DOHH2 (cell line): ENCODE results near the gene SMIM22.

ENCODE experiments used
- H3F3A ChIP-seq: fragments of 200-600 bp; sonication (generic), shearing (Covaris generic); 2 replicates; pipeline ENCODE4 v1.6.0; 2016; ENCODE audit warnings: antibody characterized with exemption, mild to moderate bottlenecking; ENCODE audit not compliant: control insufficient read depth, insufficient read depth
- H3K27ac ChIP-seq: fragments of 200-600 bp; sonication (generic); 2 replicates; pipeline ENCODE4 v1.5.1; 2014; ENCODE audit warnings: low read depth, mild to moderate bottlenecking, low read length, moderate library complexity
- H3K27me3 ChIP-seq: fragments of 200-600 bp; sonication (generic); 2 replicates; pipeline ENCODE4 v1.6.1; 2014; ENCODE audit warnings: mild to moderate bottlenecking, low read length, mixed read lengths; ENCODE audit not compliant: control insufficient read depth
- H3K36me3 ChIP-seq: fragments of 200-600 bp; sonication (generic); 2 replicates; pipeline ENCODE4 v1.6.1; 2014; ENCODE audit warnings: mild to moderate bottlenecking, low read length, moderate library complexity, mixed read lengths; ENCODE audit not compliant: control insufficient read depth
- H3K4me1 ChIP-seq: fragments of 200-600 bp; sonication (generic); 2 replicates; pipeline ENCODE4 v1.6.1; 2014; ENCODE audit warnings: mild to moderate bottlenecking, low read length, mixed read lengths; ENCODE audit not compliant: control insufficient read depth
- H3K4me2 ChIP-seq: fragments of 200-600 bp; sonication (generic); 2 replicates; pipeline ENCODE4 v1.6.0; 2014; ENCODE audit warnings: mild to moderate bottlenecking, low read length, moderate library complexity
- H3K4me3 ChIP-seq: fragments of 200-600 bp; sonication (generic); 2 replicates; pipeline ENCODE4 v1.5.1; 2014; ENCODE audit warnings: mild to moderate bottlenecking, low read length, mixed read lengths
- H3K79me2 ChIP-seq: fragments of 200-600 bp; sonication (generic); 2 replicates; pipeline ENCODE4 v1.6.1; 2014; ENCODE audit warnings: mild to moderate bottlenecking, low read length, mixed read lengths; ENCODE audit not compliant: control insufficient read depth
- H3K9me2 ChIP-seq: fragments of 200-600 bp; sonication (generic); replicated peaks from 2 replicates; pipeline ENCODE4 v1.6.1; 2014; ENCODE audit warnings: mild to moderate bottlenecking, low read length, mixed read lengths; ENCODE audit not compliant: control insufficient read depth
- H3K9me3 ChIP-seq: fragments of 200-600 bp; sonication (generic); 2 replicates; pipeline ENCODE4 v1.6.1; 2014; ENCODE audit warnings: antibody characterized with exemption, low read length, mixed read lengths; ENCODE audit not compliant: control insufficient read depth, insufficient read depth
- H4K20me1 ChIP-seq: fragments of 200-600 bp; sonication (generic); 2 replicates; pipeline ENCODE4 v1.6.0; 2014; ENCODE audit warnings: low read depth, mild to moderate bottlenecking, antibody characterized with exemption, low read length, moderate library complexity; ENCODE audit not compliant: control insufficient read depth, insufficient read depth
- CTCF ChIP-seq: fragments of 200-600 bp; sonication (generic); IDR thresholded peaks from one replicate; pipeline ENCODE4 v1.5.1; 2014; ENCODE audit warnings: antibody characterized with exemption, mild to moderate bottlenecking, low read depth, low read length; ENCODE audit not compliant: poor library complexity, severe bottlenecking
- EZH2phosphoT487 ChIP-seq: fragments of 200-600 bp; sonication (generic); IDR thresholded peaks from 2 replicates; pipeline ENCODE4 v1.6.1; 2017; ENCODE audit warnings: borderline replicate concordance, mild to moderate bottlenecking, antibody characterized with exemption, low read length, moderate library complexity, mixed read lengths

SMIM22 gene

DNA sequence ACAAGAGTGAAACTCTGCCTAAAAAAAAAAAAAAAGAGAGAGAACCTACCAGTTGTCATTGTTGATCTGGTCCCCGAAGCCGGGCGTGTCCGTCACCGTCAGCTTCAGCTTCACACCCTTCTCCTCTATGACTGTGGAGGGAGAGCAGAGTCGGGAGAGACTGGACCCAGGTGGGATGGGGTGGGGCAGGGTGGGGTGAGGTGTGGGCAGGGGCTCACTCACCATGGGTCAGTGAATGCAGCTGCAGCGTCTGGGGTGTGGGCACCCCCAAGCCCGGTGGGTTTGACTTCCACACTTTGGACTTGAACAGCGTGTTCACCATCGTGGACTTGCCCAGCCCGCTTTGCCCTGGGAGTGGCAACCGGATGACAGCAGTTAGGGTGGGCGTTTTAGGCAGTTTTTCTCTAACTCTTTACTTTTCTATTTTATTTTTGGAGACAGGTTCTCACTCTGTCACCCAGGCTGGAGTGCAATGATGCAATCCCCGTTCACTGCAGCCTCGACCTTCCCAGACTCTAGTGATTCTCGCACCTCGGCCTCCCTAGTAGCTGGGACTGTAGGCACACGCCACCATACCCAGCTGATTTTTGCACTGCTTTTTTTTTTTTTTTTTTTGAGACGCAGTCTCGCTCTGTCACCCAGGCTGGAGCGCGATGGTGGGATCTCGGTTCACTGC lies 9.3 kb upstream of the SMIM22 start:
- Histone ChIP-seq H3K27ac (no peak overlapping the region), H3K36me3 (no peaks in the 10 kb centered on the region), H3K79me2 (no peaks in the 10 kb centered on the region), H3F3A (no peaks in the 10 kb centered on the region), H4K20me1 (no peaks in the 10 kb centered on the region), H3K4me3 (no peak overlapping the region), H3K9me2 (no peaks in the 10 kb centered on the region), H3K27me3 (no peaks in the 10 kb centered on the region), H3K4me2 (no peak overlapping the region), H3K9me3 (no peaks in the 10 kb centered on the region), H3K4me1 (no peaks in the 10 kb centered on the region)
- no peak for TF ChIP-seq EZH2phosphoT487
- TF ChIP-seq CTCF: no peak

- Histone ChIP-seq H3K4me3 (no peak overlapping the region), H3K4me2 (no peak overlapping the region), H3K36me3 (no peaks in the 10 kb centered on the region), H3K27me3 (no peaks in the 10 kb centered on the region), H3F3A (no peaks in the 10 kb centered on the region), H3K4me1 (no peaks in the 10 kb centered on the region), H3K9me2 (no peaks in the 10 kb centered on the region), H3K27ac (no peak overlapping the region), H3K79me2 (no peaks in the 10 kb centered on the region), H4K20me1 (no peaks in the 10 kb centered on the region), H3K9me3 (no peaks in the 10 kb centered on the region)
- TF ChIP-seq CTCF (no peak), EZH2phosphoT487 (no peak)
These were observed 8.1 kb upstream of the SMIM22 start for GRCh38 chr16:4787068-4787467.

DNA sequence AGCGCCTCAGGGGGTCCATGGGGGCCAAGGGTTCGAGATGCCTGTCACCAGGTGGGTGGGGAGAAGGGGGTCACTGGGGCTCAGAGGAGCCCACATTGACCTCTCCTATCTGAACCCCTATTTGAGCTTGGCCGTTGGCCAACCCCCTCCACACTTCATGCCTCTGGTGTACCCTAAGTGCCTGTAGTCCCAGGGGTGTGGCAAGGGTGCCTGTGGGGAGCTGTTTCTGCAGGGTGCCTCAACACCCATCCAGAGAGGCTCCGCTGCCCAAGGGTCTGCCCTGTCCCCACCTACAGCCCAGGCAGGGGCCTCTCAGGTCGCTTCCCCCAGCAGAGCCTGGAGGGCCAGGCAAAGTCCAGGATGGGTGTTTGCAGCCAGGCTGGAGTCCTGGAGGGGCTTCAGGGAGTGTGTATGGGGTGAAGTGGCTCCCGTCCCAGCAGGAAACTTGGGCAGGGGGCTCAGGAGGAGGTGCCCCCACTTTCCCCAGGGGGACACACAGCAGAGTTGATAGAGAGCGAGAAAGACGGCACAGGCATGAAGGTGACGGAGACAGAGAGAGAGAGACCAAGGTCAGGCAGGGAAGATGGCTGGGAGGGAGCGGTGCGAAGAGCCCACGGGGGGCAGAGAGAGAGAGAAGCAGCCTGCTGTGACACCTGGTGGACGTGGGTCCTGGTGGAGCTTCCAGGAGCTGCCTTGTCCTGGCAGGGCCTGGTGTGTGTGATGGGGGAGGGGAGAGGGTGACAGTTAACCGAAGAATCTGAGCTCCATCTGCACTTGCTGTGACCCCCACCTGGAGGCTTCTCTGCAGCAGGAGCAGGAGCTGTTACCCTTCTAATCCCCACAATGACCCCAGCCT lies 7.3 kb upstream of the SMIM22 start, which contains the start of gene SEPTIN12:
TSS of gene SEPTIN12 (minus strand) at position 719 of the 856 bp plus-strand sequence. CDS start at position 19, 700 bp downstream.
- Histone ChIP-seq H3K4me2 (no peak within 1 kb of the TSS), H4K20me1 (no peaks in the 10 kb centered on the region), H3K9me2 (no peaks in the 10 kb centered on the region), H3K79me2 (no peaks in the 10 kb centered on the region), H3K36me3 (no peaks in the 10 kb centered on the region), H3F3A (no peaks in the 10 kb centered on the region), H3K4me1 (no peaks in the 10 kb centered on the region), H3K9me3 (no peaks in the 10 kb centered on the region), H3K27me3 (no peaks in the 10 kb centered on the region), H3K4me3 (no peak within 1 kb of the TSS), H3K27ac (no peak within 1 kb of the TSS)
- no peak for TF ChIP-seq EZH2phosphoT487
- TF ChIP-seq CTCF: no peak
